Activated CD8-positive, alpha-beta T cell treated with anti-CD3 and anti-CD28 coated beads, Interleukin-2, amount 10 ng/mL, durations not matched to agents 7 days and 5 days (primary cell): ENCODE data around the gene GOT1. TPM values are rescaled to one million over a fixed set of nuclear protein-coding genes. Genes with fewer than 3 reads are reported as not detected.

Source experiments
- total RNA-seq, 2 experiments: library from RNA; stranded (reverse); gene quantifications; one replicate each; pipeline ENCODE4 v1.2.3, GENCODE V29; 2021

The GOT1 gene
- total RNA-seq, 2 experiments from 2014 or later: 31.2 to 37.1 TPM

Other genes with a start within 250 kb of the GOT1 start
- gene HPSE2, start 194.8 kb downstream of the GOT1 start, total RNA-seq: not detected
- gene CNNM1, start 101.3 kb downstream of the GOT1 start, total RNA-seq: under 1 TPM; 0.13 to 0.23 TPM
- not detected for gene NKX2-3, start 102.3 kb upstream of the GOT1 start, total RNA-seq
- 10 to 100 TPM; 50.7 to 55.0 TPM for gene SLC25A28, start 189.8 kb upstream of the GOT1 start, total RNA-seq
- gene ENTPD7, start 228.9 kb upstream of the GOT1 start, total RNA-seq: 1 to 10 TPM; 5.8 to 6.0 TPM